IPS-18a (cell line): ENCODE results near the gene FASN.

Source experiments
- H3K27ac ChIP-seq: one replicate; pipeline ENCODE4 v1.5.1; 2013; ENCODE audit warnings: low read length
- H3K27me3 ChIP-seq: one replicate; pipeline ENCODE4 v1.6.1; 2013; ENCODE audit warnings: mild to moderate bottlenecking, low read length; ENCODE audit not compliant: control insufficient read depth, insufficient read depth
- H3K36me3 ChIP-seq: one replicate; pipeline ENCODE4 v1.6.1; 2013; ENCODE audit warnings: low read depth, low read length; ENCODE audit not compliant: control insufficient read depth
- H3K4me1 ChIP-seq: one replicate; pipeline ENCODE4 v1.6.1; 2013; ENCODE audit warnings: low read depth, low read length; ENCODE audit not compliant: control insufficient read depth
- H3K4me3 ChIP-seq: one replicate; pipeline ENCODE4 v1.5.1; 2013; ENCODE audit warnings: low read length
- H3K9ac ChIP-seq: one replicate; pipeline ENCODE4 v1.6.1; 2013; ENCODE audit warnings: mild to moderate bottlenecking, low read length, moderate library complexity
- H3K9me3 ChIP-seq: one replicate; pipeline ENCODE4 v1.6.1; 2013; ENCODE audit warnings: low read depth, low read length; ENCODE audit not compliant: control insufficient read depth

Gene FASN

DNA sequence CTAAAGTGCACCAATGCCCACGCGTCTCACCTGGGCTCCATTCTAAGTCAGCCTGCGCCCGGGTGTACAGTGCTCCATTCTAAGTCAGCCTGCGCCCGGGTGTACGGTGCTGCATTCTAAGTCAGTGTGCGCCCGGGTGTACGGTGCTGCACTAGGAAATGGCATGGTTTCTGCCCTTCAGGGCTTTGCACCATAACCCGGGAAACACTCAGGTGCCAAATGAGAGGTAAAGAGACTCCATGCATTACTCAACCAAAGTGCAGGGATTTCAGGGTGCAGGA lies 29.2 kb upstream of the FASN start:
- H3K4me3 ChIP-seq: no peak overlapping the region
- H3K27ac ChIP-seq: no peak overlapping the region
- no peak overlapping the region for H3K9ac ChIP-seq
- no peaks in the 10 kb centered on the region for H3K4me1 ChIP-seq
- no peaks in the 10 kb centered on the region for H3K36me3 ChIP-seq
- H3K27me3 ChIP-seq: no peaks in the 10 kb centered on the region
- no peaks in the 10 kb centered on the region for H3K9me3 ChIP-seq

DNA sequence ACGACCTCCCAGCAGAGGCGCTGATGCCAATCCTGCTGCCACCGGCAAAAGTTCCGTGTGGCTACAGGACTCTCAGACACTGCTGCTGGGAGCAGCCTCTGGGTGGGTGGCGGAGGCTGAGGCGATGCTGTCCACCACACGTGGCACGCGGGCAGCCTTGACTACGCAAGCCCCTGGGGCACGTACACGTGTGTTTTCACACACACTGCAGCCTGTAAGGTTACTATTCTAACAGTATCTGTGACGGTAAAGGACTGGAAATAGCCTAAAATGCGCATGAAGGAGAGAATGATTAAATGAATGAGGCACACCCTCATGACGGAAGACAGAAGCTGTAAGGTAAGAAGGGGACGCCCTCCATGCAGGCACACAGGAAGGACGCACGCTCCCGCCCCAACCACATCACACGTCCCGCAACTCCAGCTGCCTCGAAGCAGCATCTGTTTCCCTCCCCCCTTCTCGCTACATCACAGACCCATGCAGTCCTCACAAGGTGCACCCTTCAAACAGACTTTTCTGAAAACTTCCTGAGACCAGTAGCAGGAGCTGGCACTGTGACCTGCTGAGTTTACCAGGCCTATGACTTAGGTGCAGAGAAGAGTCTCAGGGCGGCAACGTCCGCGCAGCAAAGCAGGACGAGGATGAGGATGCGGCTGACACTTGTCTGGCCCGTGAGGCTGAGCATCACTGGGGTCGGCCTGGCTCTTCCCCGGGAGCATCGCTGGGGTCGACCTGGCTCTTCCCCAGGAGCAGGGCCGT lies 28.7 kb upstream of the FASN start:
- Histone ChIP-seq H3K4me3 (no peak overlapping the region), H3K27ac (no peak overlapping the region), H3K27me3 (no peaks in the 10 kb centered on the region), H3K4me1 (no peaks in the 10 kb centered on the region), H3K9ac (no peak overlapping the region), H3K9me3 (no peaks in the 10 kb centered on the region), H3K36me3 (no peaks in the 10 kb centered on the region)

DNA sequence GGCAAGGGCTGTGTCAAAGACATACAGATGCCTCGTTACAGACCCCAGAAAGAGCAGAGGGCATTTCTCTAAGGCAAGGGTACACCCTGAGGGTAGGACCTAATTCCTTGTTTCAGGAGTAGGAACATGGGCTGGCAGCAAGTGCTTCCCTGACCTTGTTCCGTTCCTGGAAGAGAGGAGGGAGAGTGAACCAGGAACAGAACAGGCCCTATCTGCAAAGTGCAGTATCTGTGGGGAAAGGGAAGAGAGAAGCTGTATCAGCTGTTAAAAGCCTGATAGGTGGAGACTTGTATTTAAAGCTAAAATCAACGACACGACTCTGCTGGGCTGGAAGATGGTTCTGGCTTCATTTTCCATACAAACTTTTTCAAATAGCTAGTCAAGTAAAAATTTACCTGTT lies 26.1 kb upstream of the FASN start:
- Histone ChIP-seq H3K9me3 (no peaks in the 10 kb centered on the region), H3K27ac (no peak overlapping the region), H3K4me3 (no peak overlapping the region), H3K27me3 (no peaks in the 10 kb centered on the region), H3K36me3 (no peaks in the 10 kb centered on the region), H3K4me1 (no peaks in the 10 kb centered on the region), H3K9ac (no peak overlapping the region)

GRCh38 chr17:82121660-82122629 lies 23.9 kb upstream of the FASN start:
- no peak overlapping the region for H3K27ac ChIP-seq
- H3K4me1 ChIP-seq: no peaks in the 10 kb centered on the region
- no peaks in the 10 kb centered on the region for H3K9me3 ChIP-seq
- no peaks in the 10 kb centered on the region for H3K27me3 ChIP-seq
- no peaks in the 10 kb centered on the region for H3K36me3 ChIP-seq
- no peak overlapping the region for H3K9ac ChIP-seq
- H3K4me3 ChIP-seq: no peak overlapping the region

GRCh38 chr17:82121246-82121645 lies 23.2 kb upstream of the FASN start:
- H3K9ac ChIP-seq: no peak overlapping the region
- H3K4me1 ChIP-seq: no peaks in the 10 kb centered on the region
- no peaks in the 10 kb centered on the region for H3K36me3 ChIP-seq
- no peak overlapping the region for H3K4me3 ChIP-seq
- no peaks in the 10 kb centered on the region for H3K9me3 ChIP-seq
- H3K27me3 ChIP-seq: no peaks in the 10 kb centered on the region
- no peak overlapping the region for H3K27ac ChIP-seq

- no peaks in the 10 kb centered on the region for H3K4me1 ChIP-seq
- no peaks in the 10 kb centered on the region for H3K9me3 ChIP-seq
Observed at GRCh38 chr17:82120148-82120547, 22.1 kb upstream of the FASN start.

GRCh38 chr17:82118815-82119380 lies 20.9 kb upstream of the FASN start:
- no peaks in the 10 kb centered on the region for H3K9me3 ChIP-seq
- no peaks in the 10 kb centered on the region for H3K36me3 ChIP-seq
- H3K27me3 ChIP-seq: no peaks in the 10 kb centered on the region
- no peak overlapping the region for H3K27ac ChIP-seq
- H3K4me3 ChIP-seq: no peak overlapping the region
- no peak overlapping the region for H3K9ac ChIP-seq
- H3K4me1 ChIP-seq: no peaks in the 10 kb centered on the region

More at GRCh38 chr17:82120148-82120547, 22.1 kb upstream of the FASN start:
- H3K36me3 ChIP-seq: no peaks in the 10 kb centered on the region
- H3K4me3 ChIP-seq: no peak overlapping the region
- no peaks in the 10 kb centered on the region for H3K27me3 ChIP-seq
- H3K9ac ChIP-seq: no peak overlapping the region
- H3K27ac ChIP-seq: no peak overlapping the region

- no peaks in the 10 kb centered on the region for H3K9me3 ChIP-seq
Observed at GRCh38 chr17:82118168-82118814, 20.3 kb upstream of the FASN start.

DNA sequence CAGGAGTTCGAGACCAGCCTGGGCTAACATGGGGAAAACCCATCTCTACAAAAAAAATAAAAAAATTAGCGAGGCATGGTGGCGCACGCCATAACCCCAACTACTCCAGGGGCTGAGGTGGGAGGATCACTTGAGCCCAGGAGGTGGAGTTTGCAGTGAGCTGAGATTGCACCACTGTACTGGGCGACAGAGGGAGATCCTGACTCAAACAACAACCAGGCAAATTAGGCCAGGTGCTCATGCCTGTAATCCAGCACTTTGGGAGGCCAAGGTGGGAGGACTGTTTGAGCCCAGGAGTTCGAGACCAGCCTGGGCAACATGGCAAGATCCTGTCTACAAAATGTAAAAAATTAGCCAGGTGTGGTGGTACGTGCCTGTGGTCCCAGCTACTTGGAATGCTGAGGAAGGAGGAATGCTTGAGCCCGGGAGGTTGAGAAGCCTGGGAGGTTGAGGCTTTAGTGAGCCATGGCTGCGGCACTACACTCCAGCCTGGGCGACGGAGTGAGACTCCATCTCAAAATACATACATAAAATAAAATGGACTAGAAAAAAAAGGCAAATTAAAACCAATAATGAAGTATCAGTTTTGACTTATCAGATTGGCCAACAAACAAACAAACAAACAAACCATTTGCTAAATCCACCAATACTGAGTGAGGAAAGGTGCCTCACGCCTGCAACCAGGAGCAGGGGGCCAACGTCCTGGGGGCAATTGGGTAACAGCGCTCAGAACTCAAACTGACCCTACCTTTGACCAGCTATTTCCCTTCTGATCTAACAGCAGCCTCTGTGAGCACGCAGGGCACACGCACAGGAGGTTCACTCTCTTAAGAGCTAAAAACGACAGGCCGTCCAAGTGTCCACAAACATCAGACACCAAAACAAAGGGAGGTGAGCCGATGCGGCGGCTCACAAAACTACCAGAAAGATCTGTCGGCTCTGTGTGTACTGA lies 19.4 kb upstream of the FASN start:
- Histone ChIP-seq H3K27ac (no peak overlapping the region), H3K4me1 (no peaks in the 10 kb centered on the region), H3K9ac (no peak overlapping the region), H3K36me3 (no peaks in the 10 kb centered on the region), H3K4me3 (no peak overlapping the region), H3K27me3 (no peaks in the 10 kb centered on the region), H3K9me3 (no peaks in the 10 kb centered on the region)

More at GRCh38 chr17:82118168-82118814, 20.3 kb upstream of the FASN start:
- no peak overlapping the region for H3K4me3 ChIP-seq
- H3K36me3 ChIP-seq: no peaks in the 10 kb centered on the region
- no peak overlapping the region for H3K9ac ChIP-seq
- H3K27me3 ChIP-seq: no peaks in the 10 kb centered on the region
- H3K27ac ChIP-seq: no peak overlapping the region
- H3K4me1 ChIP-seq: no peaks in the 10 kb centered on the region

DNA sequence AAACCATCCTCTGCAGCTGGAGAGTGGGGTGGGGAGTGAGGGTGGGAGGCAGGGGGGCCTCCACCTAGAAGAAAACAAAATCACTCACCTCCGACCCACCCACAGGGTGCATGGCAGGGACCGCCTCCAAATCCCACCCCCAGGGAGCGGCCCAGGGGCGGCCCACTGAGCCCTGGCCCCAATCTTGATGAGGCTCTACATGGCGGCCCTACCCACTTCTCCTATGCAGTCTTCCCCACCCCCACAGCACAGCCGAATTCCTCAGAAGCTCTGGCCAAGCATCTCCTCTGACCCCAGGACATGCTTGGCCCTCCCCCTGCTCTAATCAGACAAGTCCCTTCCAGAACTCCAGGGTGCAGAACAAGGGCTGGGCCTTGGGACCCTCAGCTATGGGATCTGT lies 18.2 kb upstream of the FASN start:
- H3K4me3 ChIP-seq: no peak overlapping the region
- no peaks in the 10 kb centered on the region for H3K9me3 ChIP-seq
- no peak overlapping the region for H3K27ac ChIP-seq
- no peaks in the 10 kb centered on the region for H3K36me3 ChIP-seq
- H3K4me1 ChIP-seq: no peaks in the 10 kb centered on the region
- no peak overlapping the region for H3K9ac ChIP-seq
- peaks cover 4% of the 10 kb centered on the region for H3K27me3 ChIP-seq
